ENCODE results near the gene INS.

Gene INS

DNA sequence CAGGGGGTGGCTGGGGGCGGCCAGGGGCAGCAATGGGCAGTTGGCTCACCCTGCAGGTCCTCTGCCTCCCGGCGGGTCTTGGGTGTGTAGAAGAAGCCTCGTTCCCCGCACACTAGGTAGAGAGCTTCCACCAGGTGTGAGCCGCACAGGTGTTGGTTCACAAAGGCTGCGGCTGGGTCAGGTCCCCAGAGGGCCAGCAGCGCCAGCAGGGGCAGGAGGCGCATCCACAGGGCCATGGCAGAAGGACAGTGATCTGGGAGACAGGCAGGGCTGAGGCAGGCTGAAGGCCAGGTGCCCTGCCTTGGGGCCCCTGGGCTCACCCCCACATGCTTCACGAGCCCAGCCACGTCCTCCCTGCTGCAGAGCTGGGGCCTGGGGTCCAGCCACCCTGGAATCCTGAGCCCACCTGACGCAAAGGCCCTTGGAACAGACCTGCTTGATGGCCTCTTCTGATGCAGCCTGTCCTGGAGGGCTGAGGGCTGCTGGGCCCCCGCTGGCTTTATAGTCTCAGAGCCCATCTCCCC, at the start of gene INS:
INS (minus strand) TSS at position 474 of the 524 bp plus-strand sequence; CDS start at position 236, 238 bp downstream.
- DNase-seq = no peak

- no peak for DNase-seq
Measured at GRCh38 chr11:2210366-2211112, 49.5 kb upstream of the INS start.

DNA sequence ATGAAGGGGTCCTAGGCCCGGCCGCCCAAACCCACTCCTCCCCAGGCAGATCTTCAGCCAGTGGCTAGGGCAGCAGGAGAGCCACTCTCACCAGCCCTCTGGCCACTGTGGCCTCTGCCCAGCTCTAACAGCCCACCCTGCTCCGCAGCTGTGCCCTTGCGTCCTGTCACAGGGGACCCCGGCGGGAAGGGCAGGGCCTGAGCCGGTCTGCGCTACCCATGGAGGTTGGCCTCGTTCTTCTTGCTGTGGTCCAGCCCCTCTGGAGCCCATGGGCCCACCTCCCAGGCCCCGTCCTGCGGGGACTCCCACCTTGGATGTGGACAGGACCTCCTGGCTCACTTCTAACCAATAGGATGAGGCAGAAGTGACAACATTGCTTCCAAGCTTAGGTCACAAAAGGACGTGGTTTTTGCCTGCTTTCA, 48.9 kb upstream of the INS start:
- no peak for DNase-seq

- DNase-seq = no peak
Measured at GRCh38 chr11:2209370-2209801, 48.4 kb upstream of the INS start.

DNA sequence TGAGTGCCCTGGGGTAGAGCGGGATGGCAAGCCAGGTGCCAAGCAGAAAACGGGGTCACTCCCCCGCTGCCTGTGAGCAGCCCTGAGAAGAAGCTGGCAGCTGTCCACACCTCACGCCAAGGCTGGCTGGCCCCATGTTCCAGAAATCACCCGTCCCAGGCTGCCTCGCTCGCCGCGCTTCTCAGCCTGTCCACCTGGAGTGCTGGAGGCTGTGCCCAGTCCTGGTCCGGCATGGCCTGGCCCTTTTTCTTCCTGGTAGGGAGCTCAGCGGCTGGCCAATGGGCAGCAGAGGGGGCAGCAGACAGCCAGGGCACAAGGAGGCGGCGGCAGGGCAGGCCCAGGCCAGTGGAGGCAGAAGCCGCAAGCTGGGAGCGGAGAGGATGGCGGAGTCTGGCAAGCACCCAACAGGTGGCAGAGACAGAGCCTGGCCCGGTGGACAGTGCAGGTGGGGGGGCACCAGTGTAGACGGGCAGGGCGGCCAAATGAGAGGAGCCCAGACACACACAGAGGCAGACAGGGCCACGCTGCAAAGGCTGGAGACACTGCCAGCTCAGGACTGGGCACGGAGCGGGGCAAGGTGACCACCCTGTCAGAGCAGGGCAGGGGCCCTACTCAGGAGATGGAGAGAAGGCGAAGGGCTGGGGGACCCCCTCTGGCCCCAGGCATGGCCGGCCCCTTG, 47.8 kb upstream of the INS start:
- no peak for DNase-seq

DNA sequence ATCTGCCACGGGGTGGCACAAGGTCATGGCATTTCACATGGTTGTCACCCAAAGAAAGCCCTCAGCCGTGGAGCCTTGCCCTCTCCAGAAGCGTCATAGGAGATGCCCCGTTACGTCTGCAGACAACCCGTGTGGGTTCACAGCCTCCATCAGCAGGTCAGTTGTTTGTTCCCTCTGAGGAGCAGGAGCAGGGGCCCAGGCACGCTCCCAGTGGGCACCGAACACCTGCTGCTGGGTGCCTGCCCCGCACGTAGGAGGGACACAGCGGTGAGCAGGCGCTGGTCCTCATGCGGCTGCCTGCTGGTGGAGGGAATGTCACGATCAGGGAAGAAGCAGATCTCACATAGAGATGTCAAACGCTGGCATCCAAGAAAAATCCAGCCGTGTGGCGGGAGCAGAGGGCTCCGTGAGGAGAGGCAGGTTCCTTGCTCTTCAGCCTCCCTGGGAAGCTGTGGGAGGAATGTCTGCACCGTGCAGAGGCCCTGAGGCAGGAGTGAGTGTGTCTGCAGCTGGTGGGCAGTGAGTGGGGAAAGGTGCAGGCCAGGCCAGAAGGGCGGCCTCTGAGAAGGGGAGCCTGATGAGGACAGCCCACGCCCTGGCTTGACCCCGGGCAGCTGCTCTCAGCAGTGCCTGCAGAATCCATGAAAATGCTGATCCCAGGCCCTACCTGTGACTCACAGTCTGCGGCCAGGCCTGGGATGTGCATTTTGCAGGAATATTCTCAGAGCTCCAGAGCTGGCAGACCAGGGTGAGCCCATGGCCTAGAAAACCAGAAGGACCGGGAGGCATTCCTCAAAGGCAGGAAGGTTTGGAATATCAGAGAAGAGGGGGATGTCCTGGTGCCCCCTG, 47.0 kb upstream of the INS start:
- DNase-seq = no peak

GRCh38 chr11:2207212-2207611, 46.2 kb upstream of the INS start:
- no peak for DNase-seq

DNA sequence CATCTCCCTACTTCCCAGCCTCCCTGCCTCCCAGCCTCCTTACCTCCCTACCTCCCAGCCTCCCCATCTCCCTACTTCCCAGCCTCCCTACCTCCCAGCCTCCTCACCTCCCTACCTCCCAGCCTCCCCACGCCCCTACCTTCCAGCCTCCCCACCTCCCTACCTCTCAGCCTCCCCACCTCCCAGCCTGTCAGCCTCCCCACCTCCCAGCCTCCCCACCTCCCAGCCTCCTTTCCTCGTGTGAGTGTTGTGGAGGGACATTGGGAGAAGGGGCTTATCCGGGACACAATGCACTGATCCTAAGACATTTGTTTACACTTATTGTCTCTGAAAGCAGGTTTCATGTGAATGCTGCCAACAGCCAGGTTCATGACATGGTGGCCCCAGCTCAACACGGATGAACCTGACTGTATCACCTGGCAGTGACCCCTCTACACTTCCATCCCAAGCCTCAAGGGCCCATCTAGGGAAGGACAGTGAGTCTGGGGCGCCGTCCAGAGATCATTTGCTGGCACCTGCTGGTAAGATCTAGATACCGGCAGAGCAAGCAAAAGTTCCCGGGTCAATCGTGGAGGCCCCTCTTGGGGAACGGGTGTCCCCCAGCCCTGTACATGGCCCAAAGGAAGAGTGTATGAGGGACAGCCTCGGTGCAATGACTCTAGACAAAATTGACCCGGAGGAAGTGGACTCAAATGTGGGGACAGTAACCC, 45.1 kb upstream of the INS start:
- no peak for DNase-seq

- DNase-seq = no peak
Measured at GRCh38 chr11:2205214-2205720, 44.3 kb upstream of the INS start.

GRCh38 chr11:2204361-2205213, 43.6 kb upstream of the INS start:
- no peak for DNase-seq

DNA sequence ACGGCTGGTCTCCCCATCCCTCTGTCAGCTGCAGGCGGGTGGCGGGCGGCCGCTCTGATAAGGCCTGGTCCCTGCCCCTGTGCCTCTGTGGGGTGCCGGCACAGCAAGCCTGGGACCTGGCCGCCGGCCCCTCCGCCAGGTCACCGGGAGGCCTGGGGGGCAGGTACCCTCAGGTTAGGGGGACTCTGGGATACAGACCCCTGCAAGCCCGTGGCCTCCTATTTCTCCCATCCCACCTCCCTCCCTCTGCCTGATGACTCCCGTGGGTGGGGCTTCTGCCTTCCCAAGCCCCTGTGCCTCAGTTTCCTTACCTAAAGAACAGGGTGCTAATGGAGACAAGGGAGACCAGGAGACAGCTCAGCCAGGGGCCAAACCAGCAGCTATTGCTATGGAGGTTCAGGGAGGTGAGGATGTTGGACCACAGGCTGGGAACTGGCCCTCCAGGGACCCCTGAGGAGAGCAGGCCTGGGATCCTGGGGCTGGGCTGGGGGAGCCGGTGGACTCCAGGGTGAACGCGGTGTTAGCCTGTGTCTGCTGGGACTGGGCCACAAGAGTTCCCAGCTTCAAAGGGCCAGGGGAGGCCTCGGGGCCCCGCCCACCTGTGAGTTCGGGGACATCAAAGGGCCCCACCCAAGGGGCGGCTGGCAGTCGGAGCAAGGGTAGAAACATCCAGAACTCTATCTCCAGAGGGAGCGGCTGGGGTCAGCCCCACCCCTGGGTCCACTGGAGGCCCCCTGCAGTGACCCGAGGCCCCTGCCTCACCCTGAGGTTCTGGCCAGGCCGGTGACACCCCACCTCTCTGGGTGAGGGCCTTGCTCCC, 42.6 kb upstream of the INS start:
- no peak for DNase-seq

GRCh38 chr11:2202900-2203439, 42.0 kb upstream of the INS start:
- no peak for DNase-seq

GRCh38 chr11:2202071-2202899, 41.3 kb upstream of the INS start:
- DNase-seq = no peak

DNA sequence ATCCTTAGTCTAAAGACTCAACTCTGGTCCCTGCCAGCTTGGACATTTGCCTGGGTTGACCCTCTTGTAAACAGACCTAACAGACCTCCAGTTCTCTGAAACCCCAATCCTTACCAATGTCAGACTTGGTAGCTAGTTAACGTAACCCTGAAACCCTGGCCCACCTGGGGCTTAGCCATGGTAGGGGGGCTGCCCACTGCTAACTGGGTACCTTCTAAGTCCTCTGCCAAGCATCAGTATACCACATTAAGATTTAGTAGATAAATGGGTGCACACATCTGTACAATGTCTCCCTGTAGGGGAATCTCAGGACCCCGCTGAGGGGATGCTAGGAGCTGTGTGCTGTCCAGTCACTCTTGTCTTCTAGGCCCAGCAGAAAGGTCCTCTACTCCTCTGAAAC, 40.5 kb upstream of the INS start:
- no peak for DNase-seq

GRCh38 chr11:2200957-2201519, 40.0 kb upstream of the INS start:
- no peak for DNase-seq

DNA sequence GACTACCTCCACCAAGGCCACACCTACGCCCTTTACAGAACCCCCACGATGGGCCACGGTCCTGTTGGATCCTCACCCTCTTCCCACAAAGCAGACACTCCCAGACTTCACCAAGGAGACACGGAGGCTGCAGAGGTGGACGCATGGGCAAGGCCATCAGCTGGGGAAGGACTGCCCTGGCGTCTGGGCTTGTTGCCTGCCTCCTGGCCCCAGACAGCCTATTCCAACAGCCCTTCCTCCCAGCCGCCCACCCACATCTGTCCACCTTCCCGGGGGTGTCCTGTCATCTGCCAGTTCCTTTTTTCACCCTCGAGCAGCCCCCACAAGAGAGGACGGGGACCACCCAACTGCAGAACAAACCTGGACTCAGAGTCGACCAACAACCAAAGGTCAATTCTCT, 39.5 kb upstream of the INS start:
- no peak for DNase-seq

DNA sequence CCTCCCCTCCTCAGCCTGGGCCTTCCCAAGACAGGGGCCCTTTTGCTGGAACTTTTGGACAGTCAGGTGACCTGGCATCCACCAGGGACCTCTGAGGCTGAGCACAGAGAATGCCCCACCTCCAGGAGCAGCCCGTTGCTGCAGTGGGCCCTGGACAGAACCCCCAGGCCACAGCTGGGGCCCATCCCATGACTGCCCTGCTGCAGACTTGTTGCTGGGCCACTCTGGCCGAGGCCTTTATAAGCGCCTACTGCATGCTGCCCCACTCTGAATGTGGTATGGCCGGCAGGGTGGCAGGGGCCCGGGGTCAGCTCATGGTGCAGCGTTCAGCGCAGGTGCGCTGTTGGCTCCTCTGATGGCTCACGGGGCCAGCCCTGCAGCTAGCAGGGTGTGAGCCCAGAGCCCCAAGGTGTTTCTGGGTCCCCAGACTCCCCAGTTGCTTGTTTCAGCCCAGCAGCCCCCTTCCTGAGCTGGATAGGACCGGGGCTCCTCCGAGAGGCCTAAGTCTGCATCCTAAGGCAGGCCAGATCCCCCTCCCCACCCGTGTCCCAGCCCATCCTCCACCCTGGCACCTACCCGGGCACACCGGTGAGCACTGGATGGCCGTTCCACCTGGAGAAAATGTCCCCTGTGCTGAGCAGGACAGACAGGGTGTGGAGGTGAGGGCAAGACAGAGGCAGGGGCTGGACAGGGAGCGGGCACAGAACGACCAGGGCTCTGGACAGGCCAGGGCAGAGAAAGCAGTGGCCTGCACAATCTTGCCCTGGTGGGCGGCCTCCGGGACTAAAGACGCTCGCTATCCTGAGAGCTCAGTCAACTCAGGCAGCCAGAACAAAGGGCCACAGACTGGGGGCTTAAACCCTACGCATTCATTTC, 38.7 kb upstream of the INS start:
- no peak for DNase-seq

Measured in activated CD4-positive, alpha-beta T cell treated with anti-CD3 and anti-CD28 coated beads, Interleukin-2, amount 50 U/mL, for 4 hours (primary cell).